Panc1 (cell line): ENCODE results near the gene YIPF1. TPM values are rescaled to one million over a fixed set of nuclear protein-coding genes. Genes with fewer than 3 reads are reported as not detected.
"Not testable (repeated sequence)": the region's sequence is repeated elsewhere in the genome, so short reads cannot be mapped to it uniquely, and the experiment has no call there.

ENCODE experiments used
- ATAC-seq: fragments of 200-7000 bp; cut with Tn5 transposase; 2 replicates; pipeline ENCODE4 v1.9.1; 2020; ENCODE audit warnings: mild to moderate bottlenecking, moderate library complexity
- BruUV-seq: library from RNA; stranded (reverse); fragments of 400-500 nt; replicated peaks from 2 replicates; lab custom pipeline; 2021; lab: Mats Ljungman, UMichigan
- CTCF ChIA-PET: fragments of 300-600 bp; sonication (Branson Sonifier 250); formaldehyde crosslinking; loops from one replicate; lab custom pipeline; 2022; ENCODE audit warnings: antibody characterized with exemption; lab: Charles Lee
- POLR2A ChIA-PET: fragments of 300-600 bp; sonication (Branson Sonifier 250); formaldehyde crosslinking; loops from one replicate; lab custom pipeline; 2022; ENCODE audit warnings: antibody characterized with exemption; lab: Charles Lee
- DNase-seq: peaks from one replicate; pipeline ENCODE4 v3.0.0-alpha.2; 2010; ENCODE audit warnings: low read depth, low spot score
- H3K27ac ChIP-seq: 2 replicates; pipeline ENCODE4 v1.5.1; 2011; ENCODE audit warnings: mild to moderate bottlenecking, low read length, inconsistent platforms
- H3K27me3 ChIP-seq: fragments of 200-500 bp; sonication (Bioruptor generic); 2 replicates; pipeline ENCODE4 v1.6.0; 2014; ENCODE audit warnings: low read length, inconsistent platforms; ENCODE audit not compliant: control insufficient read depth, insufficient read depth
- H3K36me3 ChIP-seq: fragments of 200-500 bp; sonication (Bioruptor generic); 2 replicates; pipeline ENCODE4 v1.5.1; 2014; ENCODE audit warnings: inconsistent platforms, mild to moderate bottlenecking, low read length, moderate library complexity; ENCODE audit not compliant: control insufficient read depth, insufficient read depth
- H3K4me1 ChIP-seq: 2 replicates; pipeline ENCODE4 v1.5.1; 2011; ENCODE audit warnings: inconsistent platforms, mild to moderate bottlenecking, low read length, moderate library complexity; ENCODE audit not compliant: control insufficient read depth, insufficient read depth
- H3K4me3 ChIP-seq, 2 experiments: 2 replicates each; pipeline ENCODE4 v1.5.1; 2011 to 2012; ENCODE audit warnings: low read depth in 2 of 2, low read length in 2 of 2, mild to moderate bottlenecking in 2 of 2, inconsistent platforms in 1 of 2, moderate library complexity in 1 of 2
- H3K9me3 ChIP-seq: fragments of 200-500 bp; sonication (Bioruptor generic); 2 replicates; pipeline ENCODE4 v1.5.1; 2014; ENCODE audit warnings: low read depth, mild to moderate bottlenecking, inconsistent platforms, low read length, moderate library complexity; ENCODE audit not compliant: control insufficient read depth, insufficient read depth
- POLR2AphosphoS5 ChIP-seq: IDR thresholded peaks from 2 replicates; pipeline ENCODE4 v1.6.1; 2012; ENCODE audit warnings: mild to moderate bottlenecking, low read depth, low read length, moderate library complexity
- SIN3A ChIP-seq: IDR thresholded peaks from 2 replicates; pipeline ENCODE4 v1.6.1; 2012; ENCODE audit warnings: low read depth, mild to moderate bottlenecking, low read length, moderate library complexity, borderline replicate concordance; ENCODE audit not compliant: insufficient read depth
- TCF7L2 ChIP-seq: IDR thresholded peaks from 2 replicates; pipeline ENCODE4 v1.6.1; 2011; ENCODE audit warnings: mild to moderate bottlenecking, low read depth, low read length, inconsistent platforms
- in situ Hi-C: cut with HindIII; loops from 2 replicates; pipeline ENCODE4 v1.10.0; 2016; ENCODE audit warnings: low sequenced_read_pairs, low pct_unique_long_range_greater_than_20kb
- intact Hi-C: fragments of 100-400 bp; cut with micrococcal nuclease; formaldehyde crosslinking; loops from one replicate; pipeline ENCODE4 v1.10.0; 2022; ENCODE audit not compliant: unreplicated experiment
- total RNA-seq: library from RNA; stranded (reverse); gene quantifications from one replicate; pipeline ENCODE4 v1.2.1, GENCODE V29; 2021; ENCODE audit not compliant: unreplicated experiment
- TF ChIP-seq, protein P1 (sequence below): fragments of 450-650 bp; IDR thresholded peaks from 2 replicates; pipeline ENCODE4 v1.5.1; 2017; ENCODE audit warnings: mild to moderate bottlenecking
- TF ChIP-seq, protein P2 (sequence below), 2 experiments: IDR thresholded peaks; 2 replicates each; pipeline ENCODE4 v1.6.1; 2011 to 2012; ENCODE audit warnings: low read depth in 2 of 2, control low read depth in 1 of 2, low read length in 1 of 2, mild to moderate bottlenecking in 1 of 2, moderate library complexity in 1 of 2; ENCODE audit not compliant: insufficient read depth in 1 of 2

Gene YIPF1
- total RNA-seq, 1 experiment from 2014 or later: 21.4 TPM

DNA sequence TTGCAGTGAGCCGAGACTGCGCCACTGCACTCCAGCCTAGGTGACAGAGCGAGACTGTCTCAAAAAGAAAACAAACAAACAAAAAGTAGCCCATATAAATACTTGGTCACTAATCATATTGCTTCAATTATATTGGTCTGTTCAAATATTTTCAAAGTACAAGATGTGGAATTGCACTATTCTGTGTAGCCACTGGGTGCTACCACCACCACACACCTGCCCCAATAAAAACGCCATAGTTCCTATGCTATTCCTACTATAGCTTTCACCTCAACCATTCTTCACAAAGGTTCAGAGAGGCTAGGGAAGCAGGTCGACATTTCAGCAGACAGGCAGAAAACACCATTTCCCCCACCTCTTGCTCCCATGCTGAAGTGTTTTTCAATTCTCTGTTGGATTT is 68.2 kb downstream of the YIPF1 start:
- TF ChIP-seq, protein P1, sequence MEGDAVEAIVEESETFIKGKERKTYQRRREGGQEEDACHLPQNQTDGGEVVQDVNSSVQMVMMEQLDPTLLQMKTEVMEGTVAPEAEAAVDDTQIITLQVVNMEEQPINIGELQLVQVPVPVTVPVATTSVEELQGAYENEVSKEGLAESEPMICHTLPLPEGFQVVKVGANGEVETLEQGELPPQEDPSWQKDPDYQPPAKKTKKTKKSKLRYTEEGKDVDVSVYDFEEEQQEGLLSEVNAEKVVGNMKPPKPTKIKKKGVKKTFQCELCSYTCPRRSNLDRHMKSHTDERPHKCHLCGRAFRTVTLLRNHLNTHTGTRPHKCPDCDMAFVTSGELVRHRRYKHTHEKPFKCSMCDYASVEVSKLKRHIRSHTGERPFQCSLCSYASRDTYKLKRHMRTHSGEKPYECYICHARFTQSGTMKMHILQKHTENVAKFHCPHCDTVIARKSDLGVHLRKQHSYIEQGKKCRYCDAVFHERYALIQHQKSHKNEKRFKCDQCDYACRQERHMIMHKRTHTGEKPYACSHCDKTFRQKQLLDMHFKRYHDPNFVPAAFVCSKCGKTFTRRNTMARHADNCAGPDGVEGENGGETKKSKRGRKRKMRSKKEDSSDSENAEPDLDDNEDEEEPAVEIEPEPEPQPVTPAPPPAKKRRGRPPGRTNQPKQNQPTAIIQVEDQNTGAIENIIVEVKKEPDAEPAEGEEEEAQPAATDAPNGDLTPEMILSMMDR: peak; percentile 32; the same call in 1 of the 2 replicates
- TF ChIP-seq TCF7L2: no peak
- intact Hi-C loops: no loop called here

DNA sequence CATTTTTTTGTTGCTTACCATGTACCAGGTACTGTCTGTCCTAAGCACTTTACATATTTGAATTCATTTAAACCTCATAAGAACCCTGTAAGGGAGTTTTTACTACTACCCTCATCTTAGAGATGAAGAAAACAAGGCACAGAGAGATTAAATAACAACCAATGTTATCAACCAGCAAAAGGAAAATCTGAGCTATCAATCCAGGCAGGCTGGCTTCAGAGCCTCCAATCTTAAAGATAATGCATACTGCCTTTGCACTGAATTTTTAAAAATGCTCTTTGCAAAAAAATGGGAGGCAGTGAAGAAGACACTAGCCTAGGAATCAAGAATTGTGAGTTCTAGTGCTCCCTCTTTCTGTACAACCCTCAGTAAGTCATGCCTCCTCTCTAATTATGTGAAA is 70.2 kb downstream of the YIPF1 start:
- Histone ChIP-seq H3K27ac (no peak overlapping the region), H3K27me3 (no peaks in the 10 kb centered on the region), H3K4me1 (no peaks in the 10 kb centered on the region), H3K9me3 (no peaks in the 10 kb centered on the region), H3K4me3 (no peak overlapping the region), H3K36me3 (peaks cover 19% of the 10 kb centered on the region)
- no TSS peak for BruUV-seq
- intact Hi-C loops: no loop called here
- ChIA-PET CTCF (interaction anchor here (0.6 kb wide), 1 partner anchor 8 kb away, joined by 14 read pairs; no protein-coding TSS in a partner anchor), POLR2A (no interaction called here)
- DNase-seq (no peak), ATAC-seq (no peak)
- in situ Hi-C loops: no loop called here
- TF ChIP-seq TCF7L2: no peak
- no peak for TF ChIP-seq SIN3A
- TF ChIP-seq POLR2AphosphoS5: no peak
- TF ChIP-seq, protein P2, sequence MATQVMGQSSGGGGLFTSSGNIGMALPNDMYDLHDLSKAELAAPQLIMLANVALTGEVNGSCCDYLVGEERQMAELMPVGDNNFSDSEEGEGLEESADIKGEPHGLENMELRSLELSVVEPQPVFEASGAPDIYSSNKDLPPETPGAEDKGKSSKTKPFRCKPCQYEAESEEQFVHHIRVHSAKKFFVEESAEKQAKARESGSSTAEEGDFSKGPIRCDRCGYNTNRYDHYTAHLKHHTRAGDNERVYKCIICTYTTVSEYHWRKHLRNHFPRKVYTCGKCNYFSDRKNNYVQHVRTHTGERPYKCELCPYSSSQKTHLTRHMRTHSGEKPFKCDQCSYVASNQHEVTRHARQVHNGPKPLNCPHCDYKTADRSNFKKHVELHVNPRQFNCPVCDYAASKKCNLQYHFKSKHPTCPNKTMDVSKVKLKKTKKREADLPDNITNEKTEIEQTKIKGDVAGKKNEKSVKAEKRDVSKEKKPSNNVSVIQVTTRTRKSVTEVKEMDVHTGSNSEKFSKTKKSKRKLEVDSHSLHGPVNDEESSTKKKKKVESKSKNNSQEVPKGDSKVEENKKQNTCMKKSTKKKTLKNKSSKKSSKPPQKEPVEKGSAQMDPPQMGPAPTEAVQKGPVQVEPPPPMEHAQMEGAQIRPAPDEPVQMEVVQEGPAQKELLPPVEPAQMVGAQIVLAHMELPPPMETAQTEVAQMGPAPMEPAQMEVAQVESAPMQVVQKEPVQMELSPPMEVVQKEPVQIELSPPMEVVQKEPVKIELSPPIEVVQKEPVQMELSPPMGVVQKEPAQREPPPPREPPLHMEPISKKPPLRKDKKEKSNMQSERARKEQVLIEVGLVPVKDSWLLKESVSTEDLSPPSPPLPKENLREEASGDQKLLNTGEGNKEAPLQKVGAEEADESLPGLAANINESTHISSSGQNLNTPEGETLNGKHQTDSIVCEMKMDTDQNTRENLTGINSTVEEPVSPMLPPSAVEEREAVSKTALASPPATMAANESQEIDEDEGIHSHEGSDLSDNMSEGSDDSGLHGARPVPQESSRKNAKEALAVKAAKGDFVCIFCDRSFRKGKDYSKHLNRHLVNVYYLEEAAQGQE (IDR thresholded peaks at IDR 0.05; ENCODE audit: insufficient read depth in 1 of 2, low read depth in 2 of 2, low read length in 1 of 2): no peak
- TF ChIP-seq, protein P1: no peak

More for the DNA sequence above, 68.2 kb downstream of the YIPF1 start:
- CTCF ChIA-PET: no interaction called here
- Histone ChIP-seq H3K27me3 (no peaks in the 10 kb centered on the region), H3K36me3 (peaks cover 23% of the 10 kb centered on the region), H3K4me3 (no peak overlapping the region), H3K27ac (no peak overlapping the region), H3K4me1 (no peaks in the 10 kb centered on the region), H3K9me3 (no peaks in the 10 kb centered on the region)
- BruUV-seq: no TSS peak
- in situ Hi-C loops: no loop called here
- ATAC-seq (peak; percentile 75), DNase-seq (no peak)
- POLR2A ChIA-PET: interaction anchor here (0.6 kb wide), 1 partner anchor 35 kb away, joined by 3 read pairs; no protein-coding TSS in a partner anchor

DNA sequence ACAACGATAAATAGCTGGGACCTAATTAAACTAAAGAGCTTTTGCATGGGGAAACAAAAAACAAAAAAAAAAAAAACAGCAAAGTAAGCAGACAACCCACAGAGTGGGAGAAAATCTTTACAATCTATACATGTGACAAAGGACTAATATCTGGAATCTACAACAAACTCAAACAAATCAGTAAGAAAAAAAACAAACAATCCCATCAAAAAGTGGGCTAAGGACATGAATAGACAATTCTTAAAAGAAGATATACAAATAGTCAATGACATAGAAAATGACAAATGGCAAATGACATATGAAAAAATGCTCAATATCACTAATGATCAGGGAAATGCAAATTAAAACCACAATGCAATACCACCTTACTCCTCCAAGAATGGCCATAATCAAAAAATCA is 73.0 kb downstream of the YIPF1 start:
- CTCF ChIA-PET, DNase-seq, H3K4me1 ChIP-seq, BruUV-seq, H3K4me3 ChIP-seq, ATAC-seq, H3K27me3 ChIP-seq, H3K27ac ChIP-seq, POLR2A ChIA-PET, in situ Hi-C loops, intact Hi-C loops, H3K9me3 ChIP-seq: not testable (repeated sequence)
- H3K36me3 ChIP-seq: peaks cover 16% of the 10 kb centered on the region

DNA sequence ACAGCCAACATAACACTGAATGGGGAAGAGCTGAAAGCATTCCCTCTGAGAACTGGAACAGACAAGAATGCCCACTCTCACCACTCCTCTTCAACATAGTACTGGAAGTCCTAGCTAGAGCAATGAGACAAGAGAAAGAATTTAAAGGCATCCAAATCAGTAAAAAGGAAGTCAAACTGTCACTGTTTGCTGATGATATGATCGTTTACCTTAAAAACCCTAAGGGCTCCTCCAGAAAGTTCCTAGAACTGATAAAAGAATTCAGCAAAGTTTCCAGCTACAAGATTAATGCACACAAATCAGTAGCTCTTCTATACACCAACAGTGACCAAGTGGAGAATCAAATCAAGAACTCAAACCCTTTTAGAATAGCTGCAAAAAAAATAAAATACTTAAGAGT is 74.1 kb downstream of the YIPF1 start:
- H3K27ac ChIP-seq, H3K4me3 ChIP-seq, BruUV-seq, CTCF ChIA-PET, POLR2A ChIA-PET, intact Hi-C loops, ATAC-seq, H3K4me1 ChIP-seq, in situ Hi-C loops, H3K27me3 ChIP-seq, DNase-seq, H3K9me3 ChIP-seq: not testable (repeated sequence)
- peaks cover 16% of the 10 kb centered on the region for H3K36me3 ChIP-seq
